Heart left ventricle (tissue), 13 donors: ENCODE results near the gene UBXN2A.

ENCODE experiments used
- CTCF ChIP-seq, 12 donors: fragments of 200-600 bp; sonication (generic) in 4 of 12; IDR thresholded peaks; one replicate each; pipeline versions ENCODE4 v1.5.0 to v1.8.0; 2018 to 2022; ENCODE audit warnings: antibody characterized with exemption in 12 of 12, mild to moderate bottlenecking in 5 of 12
- POLR2A ChIP-seq, 2 donors: fragments of 450-650 bp; IDR thresholded peaks; one replicate each; pipeline ENCODE4 v1.6.1; 2017; ENCODE audit warnings: antibody characterized with exemption in 2 of 2, mild to moderate bottlenecking in 2 of 2, moderate library complexity in 2 of 2
- donor health status: ischemic (EF 13 %, LVEDD 7.1; RV severe dilation, severe dysfunction).
- donor health status: DM: no; HTN: yes; CAD: no.
- donor health status: DM: no; HTN: no; CAD: no.
- donor health status: ischemic (EF 25% LVEDD 6.9; RV normal size, moderate dysfunction).
- donor health status: ischemic (EF 25% LVEDD 5.7; RV mildly dilated, moderate dysfunction).
- donor health status: ischemic (EF 35%, LVEDD 5.7; RV mildly dilated, moderate dysfunction).
- donor health status: nonischemic (EF 11% LVEDD 7.7; RV severe dilation, severe dysfunction).
- donor health status: DM: yes; HTN: yes; CAD: no.
- donor health status: PGD.
- donor health status: ischemic (EF 29% LVEDD 5.4; RV normal size, mild dysfunction).
- donor health status: nonischemic (EF 23%, LVEDD 6.1; RV moderate dilation, normal function).

GRCh38 chr2:24045511-24046508, 105.5 kb downstream of the UBXN2A start:
- TF ChIP-seq CTCF (IDR thresholded peaks at IDR 0.05) (no peak), POLR2A (IDR thresholded peaks at IDR 0.05) (no peak)
